Type B pancreatic cell (in vitro differentiated cells): ENCODE measurements around the gene FBL. TPM values are rescaled to one million over a fixed set of nuclear protein-coding genes. Genes with fewer than 3 reads are reported as not detected.
A peak's percentile ranks its signal among the peaks of the same experiment; 100 is the strongest.

Experiments used
- DNase-seq: peaks from one replicate; pipeline ENCODE4 v3.0.0; 2021; ENCODE audit warnings: mixed read lengths; ENCODE audit not compliant: unreplicated experiment; ENCODE audit errors: extremely low spot score
- H3K27ac Mint-ChIP-seq: 2 replicates; pipeline ENCODE4 v1.8.0; 2021; ENCODE audit warnings: mild to moderate bottlenecking, mixed read lengths
- H3K27me3 Mint-ChIP-seq: 2 replicates; pipeline ENCODE4 v1.8.0; 2021; ENCODE audit warnings: mixed read lengths
- H3K36me3 Mint-ChIP-seq: 2 replicates; pipeline ENCODE4 v1.8.0; 2021; ENCODE audit warnings: mixed read lengths
- H3K4me1 Mint-ChIP-seq: one replicate; pipeline ENCODE4 v1.8.0; 2021; ENCODE audit warnings: mixed read lengths; ENCODE audit not compliant: unreplicated experiment
- H3K4me3 Mint-ChIP-seq: 2 replicates; pipeline ENCODE4 v1.8.0; 2021; ENCODE audit warnings: mild to moderate bottlenecking, mixed read lengths
- H3K9me3 Mint-ChIP-seq: 2 replicates; pipeline ENCODE4 v1.8.0; 2021; ENCODE audit warnings: mixed read lengths
- total RNA-seq: library from RNA; stranded (reverse); gene quantifications from 2 replicates; pipeline ENCODE4 v1.2.1, GENCODE V29; 2021; ENCODE audit warnings: low replicate concordance
- TF ChIP-seq, protein P1 (sequence below): fragments of 200-600 bp; sonication (generic); conservative IDR thresholded peaks from 2 replicates; pipeline ENCODE4 v1.5.0; 2021; ENCODE audit warnings: antibody characterized with exemption, mild to moderate bottlenecking

The FBL gene
- total RNA-seq, 1 donor from 2014 or later: 356 TPM

DNA sequence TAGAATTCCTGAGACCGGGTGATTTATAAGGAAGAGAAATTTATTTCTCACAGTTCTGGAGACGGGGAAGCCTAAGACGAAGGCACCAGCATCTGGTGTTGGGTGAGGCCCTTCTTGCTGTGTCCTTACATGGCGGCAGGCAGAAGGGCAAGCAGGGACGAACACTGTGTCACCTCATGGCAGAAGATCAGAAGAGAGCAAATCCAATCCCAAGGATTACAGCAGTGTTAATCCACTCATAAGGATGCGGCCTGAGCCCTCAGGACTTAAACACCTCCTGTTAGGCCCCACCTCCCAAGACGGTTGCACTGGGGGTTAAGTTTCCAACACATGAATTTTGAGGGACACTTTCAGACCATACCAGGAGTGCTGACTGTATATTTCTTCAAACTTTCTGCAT is 6.7 kb upstream of the FBL start:
- Mint-ChIP-seq H3K9me3 (no peaks in the 10 kb centered on the region), H3K27ac (no peak overlapping the region), H3K36me3 (no peaks in the 10 kb centered on the region), H3K4me3 (no peak overlapping the region), H3K4me1 (no peaks in the 10 kb centered on the region), H3K27me3 (no peaks in the 10 kb centered on the region)
- TF ChIP-seq, protein P1, sequence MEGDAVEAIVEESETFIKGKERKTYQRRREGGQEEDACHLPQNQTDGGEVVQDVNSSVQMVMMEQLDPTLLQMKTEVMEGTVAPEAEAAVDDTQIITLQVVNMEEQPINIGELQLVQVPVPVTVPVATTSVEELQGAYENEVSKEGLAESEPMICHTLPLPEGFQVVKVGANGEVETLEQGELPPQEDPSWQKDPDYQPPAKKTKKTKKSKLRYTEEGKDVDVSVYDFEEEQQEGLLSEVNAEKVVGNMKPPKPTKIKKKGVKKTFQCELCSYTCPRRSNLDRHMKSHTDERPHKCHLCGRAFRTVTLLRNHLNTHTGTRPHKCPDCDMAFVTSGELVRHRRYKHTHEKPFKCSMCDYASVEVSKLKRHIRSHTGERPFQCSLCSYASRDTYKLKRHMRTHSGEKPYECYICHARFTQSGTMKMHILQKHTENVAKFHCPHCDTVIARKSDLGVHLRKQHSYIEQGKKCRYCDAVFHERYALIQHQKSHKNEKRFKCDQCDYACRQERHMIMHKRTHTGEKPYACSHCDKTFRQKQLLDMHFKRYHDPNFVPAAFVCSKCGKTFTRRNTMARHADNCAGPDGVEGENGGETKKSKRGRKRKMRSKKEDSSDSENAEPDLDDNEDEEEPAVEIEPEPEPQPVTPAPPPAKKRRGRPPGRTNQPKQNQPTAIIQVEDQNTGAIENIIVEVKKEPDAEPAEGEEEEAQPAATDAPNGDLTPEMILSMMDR: no peak
- no peak for DNase-seq

DNA sequence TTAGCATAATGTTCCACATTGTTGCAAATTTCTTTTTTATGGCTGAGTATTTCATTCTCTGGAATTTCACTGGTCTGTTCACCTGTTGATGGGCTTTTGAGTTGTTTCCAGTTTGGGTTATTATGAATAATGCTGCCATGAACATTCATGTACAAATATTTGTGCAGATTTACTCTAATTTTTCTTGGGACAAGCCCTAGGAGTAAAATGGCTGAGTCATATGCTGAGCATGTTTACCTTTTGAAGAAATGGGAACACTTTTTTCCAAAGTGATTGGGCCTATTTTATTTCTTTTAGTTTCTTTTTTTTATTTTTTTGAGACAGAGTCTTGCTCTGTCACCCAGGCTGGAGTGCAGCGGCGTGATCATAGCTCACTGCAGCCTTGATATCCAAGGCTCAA is 4.7 kb upstream of the FBL start:
- Mint-ChIP-seq H3K36me3 (no peaks in the 10 kb centered on the region), H3K27me3 (no peaks in the 10 kb centered on the region), H3K4me1 (peaks cover 10% of the 10 kb centered on the region), H3K27ac (no peak overlapping the region), H3K4me3 (no peak overlapping the region), H3K9me3 (no peaks in the 10 kb centered on the region)
- no peak for DNase-seq
- TF ChIP-seq, protein P1: no peak

DNA sequence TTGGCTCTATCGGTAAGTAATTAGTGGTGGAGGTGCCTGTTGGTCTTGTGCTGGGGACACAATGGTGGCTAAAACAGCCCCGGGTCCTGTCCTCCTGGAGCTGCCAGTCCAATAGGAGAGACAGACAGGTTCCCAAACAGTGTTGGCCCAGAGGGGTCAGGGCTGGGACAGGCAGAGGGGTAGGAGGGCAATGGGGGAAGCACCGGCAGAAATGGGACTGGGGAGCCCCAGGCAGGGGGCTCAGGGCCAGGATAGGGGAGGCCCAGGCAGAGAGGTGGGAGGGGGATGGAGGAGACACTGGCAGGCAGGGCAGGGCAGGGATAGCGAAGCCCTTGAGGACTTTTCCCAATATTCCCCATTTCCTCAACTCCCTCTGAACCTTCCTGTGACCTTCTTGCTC is 2.2 kb upstream of the FBL start:
- no peak overlapping the region for H3K27ac Mint-ChIP-seq
- H3K4me1 Mint-ChIP-seq: peaks cover 27% of the 10 kb centered on the region
- no peaks in the 10 kb centered on the region for H3K9me3 Mint-ChIP-seq
- TF ChIP-seq, protein P1: no peak
- DNase-seq: no peak
- H3K27me3 Mint-ChIP-seq: no peaks in the 10 kb centered on the region
- no peak overlapping the region for H3K4me3 Mint-ChIP-seq
- H3K36me3 Mint-ChIP-seq: peaks cover 3% of the 10 kb centered on the region

DNA sequence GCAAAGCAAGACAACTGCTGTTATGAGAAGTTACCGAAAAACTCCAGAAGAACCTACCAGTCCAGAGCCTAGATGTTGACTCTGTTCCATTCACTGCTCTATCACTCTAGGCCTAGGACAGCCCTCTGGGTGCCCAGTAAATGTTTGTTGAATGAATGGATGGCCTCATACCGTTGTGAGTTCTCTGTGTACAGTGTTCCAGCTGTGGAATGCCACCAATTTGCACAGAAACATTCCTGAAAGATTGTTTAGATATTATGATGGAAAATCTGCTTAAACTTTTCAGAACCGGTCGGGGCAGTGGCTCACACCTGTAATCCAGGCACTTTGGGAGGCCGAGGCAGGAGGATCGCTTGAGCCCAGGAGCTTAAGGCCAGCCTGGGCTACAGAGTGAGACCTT is 1.3 kb upstream of the FBL start:
- Mint-ChIP-seq H3K9me3 (no peaks in the 10 kb centered on the region), H3K4me1 (peaks cover 34% of the 10 kb centered on the region), H3K27ac (peak overlapping the region; percentile 95), H3K4me3 (peak overlapping the region; percentile 96), H3K27me3 (no peaks in the 10 kb centered on the region), H3K36me3 (peaks cover 3% of the 10 kb centered on the region)
- TF ChIP-seq, protein P1: no peak
- no peak for DNase-seq

DNA sequence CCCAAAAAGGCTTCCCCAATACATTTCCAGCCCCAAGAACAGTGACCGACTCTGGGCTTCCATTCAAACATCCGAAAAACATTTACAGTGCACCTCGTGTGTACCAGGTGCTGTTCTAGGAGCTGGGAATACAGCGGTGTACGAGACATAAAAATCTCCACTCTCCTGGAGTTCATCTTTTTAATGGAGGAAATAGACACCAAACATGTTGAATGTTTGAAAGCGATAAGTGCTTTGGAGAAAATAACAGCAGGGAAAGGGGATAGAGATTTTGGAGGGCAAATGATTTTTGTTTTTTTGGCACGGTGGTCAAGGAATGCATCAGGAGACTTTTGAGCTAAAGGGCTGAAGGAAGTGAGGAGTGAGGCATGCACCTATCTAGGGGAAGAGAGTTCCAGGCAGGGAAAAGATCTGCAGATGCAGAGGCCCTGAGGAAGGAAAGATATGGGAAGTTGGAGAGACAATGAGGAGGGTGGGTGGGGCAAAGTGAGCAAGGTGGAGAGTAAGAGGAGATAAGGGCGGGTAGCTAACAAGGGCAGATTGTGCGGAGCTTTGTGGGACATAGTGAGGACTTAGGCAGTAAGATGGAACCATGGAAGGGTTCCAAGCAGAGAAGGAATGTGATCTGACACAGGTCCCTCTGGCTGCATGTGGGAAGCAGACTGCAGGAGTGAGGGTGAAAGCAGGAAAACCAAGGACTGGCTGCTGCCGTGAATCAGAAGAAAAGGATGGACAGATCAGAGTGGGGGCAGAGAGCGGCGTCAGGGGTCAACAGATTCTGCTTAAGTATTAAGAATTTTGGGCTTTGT is 703 bp upstream of the FBL start:
- no peak for DNase-seq
- Mint-ChIP-seq H3K27ac (peak overlapping the region; percentile 95), H3K36me3 (peaks cover 3% of the 10 kb centered on the region), H3K27me3 (no peaks in the 10 kb centered on the region), H3K9me3 (no peaks in the 10 kb centered on the region), H3K4me3 (peak overlapping the region; percentile 96), H3K4me1 (peaks cover 38% of the 10 kb centered on the region)
- TF ChIP-seq, protein P1: no peak
